NCI-H2171 treated with DMSO at 0.1 percent for 48 hours (cell line): Measurements from ENCODE around the gene LRMDA.

Source experiments
- DNase-seq: peaks from one replicate; lab custom pipeline; 2025; lab: John Stamatoyannopoulos, UW

The LRMDA gene

GRCh38 chr10:75449382-75450074 lies 18.1 kb downstream of the LRMDA start:
- DNase-seq, result no peak

GRCh38 chr10:75450075-75450445 lies 18.6 kb downstream of the LRMDA start:
- no peak for DNase-seq

GRCh38 chr10:75450644-75451640 lies 19.5 kb downstream of the LRMDA start:
- DNase-seq, result no peak

- no peak for DNase-seq
These were observed 20.4 kb downstream of the LRMDA start for GRCh38 chr10:75451831-75452230.

- no peak for DNase-seq
These were observed 21.6 kb downstream of the LRMDA start for GRCh38 chr10:75452997-75453396.

- no peak for DNase-seq
These were observed 24.7 kb downstream of the LRMDA start for GRCh38 chr10:75456122-75456521.

- DNase-seq, result no peak
These were observed 28.6 kb downstream of the LRMDA start for GRCh38 chr10:75460059-75460458.

- DNase-seq, result no peak
These were observed 30.5 kb downstream of the LRMDA start for GRCh38 chr10:75461672-75462649.

GRCh38 chr10:75462865-75463264 lies 31.4 kb downstream of the LRMDA start:
- DNase-seq, result no peak

GRCh38 chr10:75464478-75465449 lies 33.3 kb downstream of the LRMDA start:
- DNase-seq, result no peak

- no peak for DNase-seq
These were observed 34.0 kb downstream of the LRMDA start for GRCh38 chr10:75465450-75465827.

GRCh38 chr10:75466001-75466400 lies 34.6 kb downstream of the LRMDA start:
- DNase-seq, result no peak

GRCh38 chr10:75466886-75467285 lies 35.5 kb downstream of the LRMDA start:
- no peak for DNase-seq

- DNase-seq, result no peak
These were observed 37.2 kb downstream of the LRMDA start for GRCh38 chr10:75468612-75469005.

- DNase-seq, result no peak
These were observed 37.7 kb downstream of the LRMDA start for GRCh38 chr10:75469006-75469616.

GRCh38 chr10:75470901-75471300 lies 39.5 kb downstream of the LRMDA start:
- DNase-seq, result no peak

- DNase-seq, result no peak
These were observed 41.3 kb downstream of the LRMDA start for GRCh38 chr10:75472685-75473084.

- no peak for DNase-seq
These were observed 42.7 kb downstream of the LRMDA start for GRCh38 chr10:75474106-75474505.

GRCh38 chr10:75475460-75476182 lies 44.2 kb downstream of the LRMDA start:
- no peak for DNase-seq

- no peak for DNase-seq
These were observed 45.1 kb downstream of the LRMDA start for GRCh38 chr10:75476569-75476968.
